ENCODE data around the gene SLC39A1. TPM values are rescaled to one million over a fixed set of nuclear protein-coding genes. Genes with fewer than 3 reads are reported as not detected.
A peak's percentile ranks its signal among the peaks of the same experiment; 100 is the strongest.

Gene SLC39A1
- total RNA-seq, 2 experiments from 2014 or later: 41.6 to 44.2 TPM

DNA sequence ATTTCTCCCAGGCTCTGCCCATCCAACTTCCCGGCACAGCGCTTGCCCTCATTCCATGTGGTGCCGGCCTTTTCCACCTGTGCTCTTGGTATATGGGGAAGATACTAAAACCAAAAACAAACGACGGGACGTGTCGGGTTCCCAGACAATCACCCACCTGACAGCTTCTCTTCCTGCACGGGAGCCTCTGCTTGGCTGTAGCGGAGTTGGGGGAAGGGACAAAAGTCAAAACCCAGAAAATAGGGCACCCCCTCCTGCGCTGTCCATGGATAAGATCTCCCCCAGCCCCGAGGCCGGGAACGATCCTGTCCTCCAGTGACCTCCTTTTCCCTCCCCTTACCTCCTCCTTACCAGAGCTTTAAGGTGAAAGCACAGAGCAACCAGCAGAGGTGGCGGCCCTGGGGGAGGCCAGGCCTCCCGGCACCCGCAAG, 13.5 kb upstream of the SLC39A1 start:
- Histone ChIP-seq H3K9me2 (ENCODE audit: insufficient read depth, low read length) (no peaks in the 10 kb centered on the region), H4K20me1 (ENCODE audit: insufficient read depth, low read length) (no peaks in the 10 kb centered on the region), H2AFZ (ENCODE audit: low read length) (peak overlapping the region; percentile 83; the same call in 1 of the 2 replicates), H3K4me1 (ENCODE audit: insufficient read depth, low read length, poor library complexity, severe bottlenecking) (peaks cover 28% of the 10 kb centered on the region), H3K4me2 (ENCODE audit: low read length) (peak overlapping the region; percentile 82), H3K79me2 (ENCODE audit: insufficient read depth, low read depth, low read length) (peaks cover 37% of the 10 kb centered on the region), H3K9me3 (ENCODE audit: low read length) (no peaks in the 10 kb centered on the region), H3K36me3 (ENCODE audit: insufficient read depth, low read length) (peaks cover 42% of the 10 kb centered on the region), H3K4me3 (ENCODE audit: low read depth, low read length, poor library complexity, severe bottlenecking) (peak overlapping the region; percentile 86), H3K27ac (ENCODE audit: low read depth, low read length, poor library complexity, severe bottlenecking) (peak overlapping the region; percentile 58)
- CTCF ChIA-PET (ENCODE audit: unreplicated experiment): interaction anchor here (1.6 kb wide), 1 partner anchor 14 kb away, joined by 4 read pairs; the partner anchor contains the start of gene SLC39A1
- TF ChIP-seq EZH2phosphoT487 (IDR thresholded peaks at IDR 0.05; ENCODE audit: borderline replicate concordance, low read depth, low read length): no peak
- TF ChIP-seq, protein P1, sequence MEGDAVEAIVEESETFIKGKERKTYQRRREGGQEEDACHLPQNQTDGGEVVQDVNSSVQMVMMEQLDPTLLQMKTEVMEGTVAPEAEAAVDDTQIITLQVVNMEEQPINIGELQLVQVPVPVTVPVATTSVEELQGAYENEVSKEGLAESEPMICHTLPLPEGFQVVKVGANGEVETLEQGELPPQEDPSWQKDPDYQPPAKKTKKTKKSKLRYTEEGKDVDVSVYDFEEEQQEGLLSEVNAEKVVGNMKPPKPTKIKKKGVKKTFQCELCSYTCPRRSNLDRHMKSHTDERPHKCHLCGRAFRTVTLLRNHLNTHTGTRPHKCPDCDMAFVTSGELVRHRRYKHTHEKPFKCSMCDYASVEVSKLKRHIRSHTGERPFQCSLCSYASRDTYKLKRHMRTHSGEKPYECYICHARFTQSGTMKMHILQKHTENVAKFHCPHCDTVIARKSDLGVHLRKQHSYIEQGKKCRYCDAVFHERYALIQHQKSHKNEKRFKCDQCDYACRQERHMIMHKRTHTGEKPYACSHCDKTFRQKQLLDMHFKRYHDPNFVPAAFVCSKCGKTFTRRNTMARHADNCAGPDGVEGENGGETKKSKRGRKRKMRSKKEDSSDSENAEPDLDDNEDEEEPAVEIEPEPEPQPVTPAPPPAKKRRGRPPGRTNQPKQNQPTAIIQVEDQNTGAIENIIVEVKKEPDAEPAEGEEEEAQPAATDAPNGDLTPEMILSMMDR (conservative IDR thresholded peaks at IDR 0.05; ENCODE audit: low read length): no peak
- no TSS peak for BruUV-seq (replicated peaks)
- POLR2A ChIA-PET: interaction anchor here (0.6 to 5.1 kb wide), 8 partner anchors 10 to 343 kb away, joined by 3 to 54 read pairs (median 6); partner anchors contain the start of genes CHTOP, CREB3L4, GATAD2B and SLC39A1
- no peak for DNase-seq (ENCODE audit: low spot score)
- intact Hi-C loops (cut with micrococcal nuclease; ENCODE audit: unreplicated experiment): loop anchor here (1.0 to 2.0 kb wide), 2 partner anchors 10 to 54 kb away; partner anchors contain the start of genes CREB3L4 and GATAD2B

DNA sequence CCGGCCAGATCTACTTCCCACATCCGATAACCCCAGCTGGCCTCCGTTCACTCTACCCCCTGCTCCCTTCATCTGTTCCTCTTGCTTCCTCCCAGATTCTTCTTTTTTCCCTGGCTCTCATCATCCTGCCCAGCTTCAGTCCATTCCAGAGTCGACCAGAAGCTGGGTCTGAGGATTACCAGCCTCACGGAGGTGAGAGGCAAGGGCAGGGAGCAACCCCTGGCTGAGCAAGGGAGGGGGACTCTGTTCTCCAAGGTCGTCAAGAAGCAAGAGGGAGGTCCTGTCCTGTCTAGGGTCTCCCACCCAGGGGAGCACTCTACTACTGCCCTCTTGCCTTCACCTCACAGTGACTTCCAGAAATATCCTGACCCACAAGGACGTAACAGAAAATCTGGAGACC, 10.2 kb upstream of the SLC39A1 start:
- no peak overlapping the region for H2AFZ ChIP-seq (ENCODE audit: low read length)
- BruUV-seq (replicated peaks): no TSS peak
- CTCF ChIA-PET (ENCODE audit: unreplicated experiment): no interaction called here
- peaks cover 42% of the 10 kb centered on the region for H3K36me3 ChIP-seq (ENCODE audit: insufficient read depth, low read length)
- no peaks in the 10 kb centered on the region for H4K20me1 ChIP-seq (ENCODE audit: insufficient read depth, low read length)
- POLR2A ChIA-PET: no interaction called here
- no peak for DNase-seq (ENCODE audit: low spot score)
- H3K4me1 ChIP-seq (ENCODE audit: insufficient read depth, low read length, poor library complexity, severe bottlenecking): peaks cover 30% of the 10 kb centered on the region
- H3K79me2 ChIP-seq (ENCODE audit: insufficient read depth, low read depth, low read length): peaks cover 32% of the 10 kb centered on the region
- no peak overlapping the region for H3K4me2 ChIP-seq (ENCODE audit: low read length)
- no peaks in the 10 kb centered on the region for H3K9me2 ChIP-seq (ENCODE audit: insufficient read depth, low read length)
- TF ChIP-seq, protein P1 (conservative IDR thresholded peaks at IDR 0.05; ENCODE audit: low read length): no peak
- no peak for TF ChIP-seq EZH2phosphoT487 (IDR thresholded peaks at IDR 0.05; ENCODE audit: borderline replicate concordance, low read depth, low read length)
- intact Hi-C loops (cut with micrococcal nuclease; ENCODE audit: unreplicated experiment): no loop called here
- H3K9me3 ChIP-seq (ENCODE audit: low read length): no peaks in the 10 kb centered on the region
- no peak overlapping the region for H3K4me3 ChIP-seq (ENCODE audit: low read depth, low read length, poor library complexity, severe bottlenecking)
- H3K27ac ChIP-seq (ENCODE audit: low read depth, low read length, poor library complexity, severe bottlenecking): no peak overlapping the region

DNA sequence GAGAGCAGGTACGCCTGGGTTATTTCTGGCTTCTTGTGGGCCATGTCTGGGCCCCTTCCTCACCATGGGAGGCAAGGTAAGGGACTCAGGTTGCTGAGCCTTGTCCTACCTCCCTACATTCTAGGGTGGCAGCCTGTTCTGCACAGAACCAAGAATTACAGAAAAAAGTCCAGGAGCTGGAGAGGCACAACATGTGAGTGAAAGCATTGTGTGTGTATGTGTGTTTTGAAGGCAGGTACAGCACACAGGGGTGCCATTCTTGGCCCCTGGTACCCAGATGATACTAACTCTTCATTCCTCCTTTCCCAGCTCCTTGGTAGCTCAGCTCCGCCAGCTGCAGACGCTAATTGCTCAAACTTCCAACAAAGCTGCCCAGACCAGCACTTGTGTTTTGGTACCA, 9.7 kb upstream of the SLC39A1 start:
- no peak overlapping the region for H3K4me3 ChIP-seq (ENCODE audit: low read depth, low read length, poor library complexity, severe bottlenecking)
- TF ChIP-seq, protein P1 (conservative IDR thresholded peaks at IDR 0.05; ENCODE audit: low read length): no peak
- TF ChIP-seq EZH2phosphoT487 (IDR thresholded peaks at IDR 0.05; ENCODE audit: borderline replicate concordance, low read depth, low read length): no peak
- BruUV-seq (replicated peaks): no TSS peak
- no peak overlapping the region for H3K4me2 ChIP-seq (ENCODE audit: low read length)
- POLR2A ChIA-PET: no interaction called here
- CTCF ChIA-PET (ENCODE audit: unreplicated experiment): no interaction called here
- H3K36me3 ChIP-seq (ENCODE audit: insufficient read depth, low read length): peaks cover 42% of the 10 kb centered on the region
- no peaks in the 10 kb centered on the region for H4K20me1 ChIP-seq (ENCODE audit: insufficient read depth, low read length)
- H3K4me1 ChIP-seq (ENCODE audit: insufficient read depth, low read length, poor library complexity, severe bottlenecking): peaks cover 32% of the 10 kb centered on the region
- intact Hi-C loops (cut with micrococcal nuclease; ENCODE audit: unreplicated experiment): no loop called here
- no peak overlapping the region for H2AFZ ChIP-seq (ENCODE audit: low read length)
- no peak overlapping the region for H3K27ac ChIP-seq (ENCODE audit: low read depth, low read length, poor library complexity, severe bottlenecking)
- peaks cover 31% of the 10 kb centered on the region for H3K79me2 ChIP-seq (ENCODE audit: insufficient read depth, low read depth, low read length)
- DNase-seq (ENCODE audit: low spot score): no peak
- H3K9me2 ChIP-seq (ENCODE audit: insufficient read depth, low read length): no peaks in the 10 kb centered on the region
- no peaks in the 10 kb centered on the region for H3K9me3 ChIP-seq (ENCODE audit: low read length)
